ENCODE data around the gene SH3RF3.

Gene SH3RF3

DNA sequence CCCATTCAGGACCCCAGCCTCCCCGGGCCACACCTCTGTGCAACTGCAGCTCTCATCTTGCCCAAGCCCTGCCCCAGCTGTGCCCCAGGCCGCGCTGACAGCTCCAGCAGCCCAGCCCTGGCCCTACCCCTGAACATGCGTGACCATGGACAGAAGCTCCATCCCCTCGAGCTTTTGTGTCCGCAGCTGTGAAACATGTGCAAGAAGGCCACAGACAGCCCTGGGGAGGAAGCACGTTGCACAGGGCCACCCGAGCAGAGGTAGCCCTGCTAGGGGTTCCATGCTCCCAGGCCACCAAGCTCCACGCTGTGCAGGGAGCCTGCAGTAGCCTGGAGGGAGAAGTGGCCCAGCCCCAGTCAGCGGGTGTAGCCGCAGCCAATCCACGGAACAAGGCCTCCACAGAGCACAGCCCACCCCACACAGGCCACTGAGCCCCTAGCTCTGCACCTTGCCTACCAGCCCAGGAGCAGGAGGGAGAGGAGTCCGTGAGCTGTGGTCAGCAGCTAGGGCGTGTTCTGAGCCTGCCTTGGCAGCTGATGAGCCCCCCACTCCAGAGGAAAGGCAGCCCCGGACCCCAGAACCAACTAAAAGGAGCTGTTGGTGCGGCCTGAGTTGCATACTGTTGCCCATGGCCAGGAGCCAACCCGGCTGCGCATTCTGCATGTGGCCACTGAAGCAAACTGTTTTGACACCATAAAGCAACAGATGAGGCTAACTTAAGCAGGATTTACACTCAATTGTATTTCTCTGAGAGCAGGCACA is 300.7 kb downstream of the SH3RF3 start:
- no peak overlapping the region for H3K4me3 ChIP-seq (replicated peaks; ENCODE audit: low read depth, low read length)
- TF ChIP-seq, protein P1, sequence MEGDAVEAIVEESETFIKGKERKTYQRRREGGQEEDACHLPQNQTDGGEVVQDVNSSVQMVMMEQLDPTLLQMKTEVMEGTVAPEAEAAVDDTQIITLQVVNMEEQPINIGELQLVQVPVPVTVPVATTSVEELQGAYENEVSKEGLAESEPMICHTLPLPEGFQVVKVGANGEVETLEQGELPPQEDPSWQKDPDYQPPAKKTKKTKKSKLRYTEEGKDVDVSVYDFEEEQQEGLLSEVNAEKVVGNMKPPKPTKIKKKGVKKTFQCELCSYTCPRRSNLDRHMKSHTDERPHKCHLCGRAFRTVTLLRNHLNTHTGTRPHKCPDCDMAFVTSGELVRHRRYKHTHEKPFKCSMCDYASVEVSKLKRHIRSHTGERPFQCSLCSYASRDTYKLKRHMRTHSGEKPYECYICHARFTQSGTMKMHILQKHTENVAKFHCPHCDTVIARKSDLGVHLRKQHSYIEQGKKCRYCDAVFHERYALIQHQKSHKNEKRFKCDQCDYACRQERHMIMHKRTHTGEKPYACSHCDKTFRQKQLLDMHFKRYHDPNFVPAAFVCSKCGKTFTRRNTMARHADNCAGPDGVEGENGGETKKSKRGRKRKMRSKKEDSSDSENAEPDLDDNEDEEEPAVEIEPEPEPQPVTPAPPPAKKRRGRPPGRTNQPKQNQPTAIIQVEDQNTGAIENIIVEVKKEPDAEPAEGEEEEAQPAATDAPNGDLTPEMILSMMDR (IDR thresholded peaks at IDR 0.05; ENCODE audit: insufficient read depth, low read length, poor library complexity, severe bottlenecking): no peak
- H3K27me3 ChIP-seq (replicated peaks; ENCODE audit: control insufficient read depth, insufficient read depth, low read length): no peaks in the 10 kb centered on the region
- no peaks in the 10 kb centered on the region for H3K36me3 ChIP-seq (ENCODE audit: control insufficient read depth, insufficient read depth, low read length)
- no peak for DNase-seq (ENCODE audit: extremely low read depth, insufficient read length)

DNA sequence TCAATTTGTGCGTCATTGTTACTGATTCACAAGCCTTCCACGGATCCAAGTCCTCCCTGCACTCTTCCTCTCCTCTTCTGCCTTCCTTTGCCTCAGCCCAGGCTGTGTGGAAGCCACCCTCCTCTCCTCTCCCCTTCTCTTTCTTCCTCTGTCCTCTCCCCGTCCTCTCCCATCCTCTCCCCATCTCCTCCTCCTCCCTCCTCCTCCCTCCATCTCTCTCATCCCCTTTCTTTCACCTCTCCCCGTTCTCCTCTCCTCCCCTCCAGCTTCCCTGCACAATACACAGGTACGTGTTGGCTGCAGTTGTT is 301.3 kb downstream of the SH3RF3 start:
- TF ChIP-seq, protein P1 (IDR thresholded peaks at IDR 0.05; ENCODE audit: insufficient read depth, low read length, poor library complexity, severe bottlenecking): no peak
- no peaks in the 10 kb centered on the region for H3K36me3 ChIP-seq (ENCODE audit: control insufficient read depth, insufficient read depth, low read length)
- H3K4me3 ChIP-seq (replicated peaks; ENCODE audit: low read depth, low read length): no peak overlapping the region
- H3K27me3 ChIP-seq (replicated peaks; ENCODE audit: control insufficient read depth, insufficient read depth, low read length): no peaks in the 10 kb centered on the region
- DNase-seq (ENCODE audit: extremely low read depth, insufficient read length): no peak

DNA sequence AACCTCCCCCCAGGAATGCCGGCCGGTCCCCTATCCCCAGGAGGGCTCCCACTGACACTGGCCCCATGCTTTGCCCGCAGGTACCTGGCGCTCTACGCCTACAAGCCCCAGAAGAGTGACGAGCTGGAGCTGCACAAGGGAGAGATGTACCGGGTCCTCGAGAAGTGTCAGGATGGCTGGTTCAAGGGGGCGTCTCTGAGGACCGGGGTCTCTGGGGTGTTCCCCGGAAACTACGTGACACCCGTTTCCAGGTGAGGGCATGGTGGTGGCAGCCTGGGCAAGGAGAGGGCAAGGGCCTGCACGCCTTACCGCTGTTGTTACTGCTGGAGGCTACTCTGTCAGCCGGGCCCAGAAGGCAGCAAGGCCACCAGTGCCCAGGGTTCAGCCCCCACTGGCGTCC is 303.4 kb downstream of the SH3RF3 start:
- TF ChIP-seq, protein P1 (IDR thresholded peaks at IDR 0.05; ENCODE audit: insufficient read depth, low read length, poor library complexity, severe bottlenecking): no peak
- no peak overlapping the region for H3K4me3 ChIP-seq (replicated peaks; ENCODE audit: low read depth, low read length)
- no peak for DNase-seq (ENCODE audit: extremely low read depth, insufficient read length)
- no peaks in the 10 kb centered on the region for H3K36me3 ChIP-seq (ENCODE audit: control insufficient read depth, insufficient read depth, low read length)
- no peaks in the 10 kb centered on the region; the same call in 1 of the 2 replicates for H3K27me3 ChIP-seq (replicated peaks; ENCODE audit: control insufficient read depth, insufficient read depth, low read length)

DNA sequence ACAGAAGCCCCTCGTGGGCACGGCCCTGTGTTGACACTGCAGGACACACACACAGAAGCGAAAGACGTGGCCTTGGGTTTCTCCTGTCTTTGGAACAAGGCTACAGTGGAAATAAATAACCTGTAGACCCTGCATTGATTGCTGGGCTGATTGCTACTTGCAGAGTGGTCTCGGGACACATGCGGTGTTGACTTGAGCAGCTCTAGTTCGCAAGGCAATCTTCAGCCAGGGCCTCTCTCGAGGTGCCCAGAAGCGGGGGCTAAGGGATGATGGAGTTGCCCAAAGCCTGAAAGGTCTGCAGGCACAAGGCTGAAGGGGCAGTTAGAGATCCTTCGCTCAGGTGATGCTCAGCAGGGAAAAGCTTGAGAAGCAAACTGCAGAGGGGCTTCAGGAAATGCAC is 304.5 kb downstream of the SH3RF3 start:
- DNase-seq (ENCODE audit: extremely low read depth, insufficient read length): no peak
- Histone ChIP-seq H3K36me3 (ENCODE audit: control insufficient read depth, insufficient read depth, low read length) (no peaks in the 10 kb centered on the region), H3K4me3 (replicated peaks; ENCODE audit: low read depth, low read length) (no peak overlapping the region), H3K27me3 (replicated peaks; ENCODE audit: control insufficient read depth, insufficient read depth, low read length) (no peaks in the 10 kb centered on the region; the same call in none of the 2 replicates)
- TF ChIP-seq, protein P1 (IDR thresholded peaks at IDR 0.05; ENCODE audit: insufficient read depth, low read length, poor library complexity, severe bottlenecking): no peak

DNA sequence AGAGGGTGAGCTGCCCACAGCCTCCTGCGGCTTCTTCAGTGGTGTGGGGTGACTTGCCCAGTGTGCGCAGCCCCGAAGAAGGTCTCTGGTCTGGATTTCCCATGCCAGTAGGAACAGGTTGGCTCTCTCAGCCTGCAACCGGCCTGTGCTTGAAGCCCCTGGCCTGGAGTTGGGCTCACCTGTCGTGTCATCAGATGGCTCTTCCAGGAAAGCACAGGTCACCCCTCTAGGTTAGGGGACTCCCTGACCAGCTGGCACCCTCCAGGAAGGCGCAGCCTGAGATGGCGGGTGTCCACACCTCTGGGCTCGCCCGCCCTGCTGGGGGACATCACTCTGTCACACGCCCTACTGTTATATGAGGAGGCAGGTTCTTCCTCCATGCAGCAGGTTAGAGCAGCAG is 304.9 kb downstream of the SH3RF3 start:
- TF ChIP-seq, protein P1 (IDR thresholded peaks at IDR 0.05; ENCODE audit: insufficient read depth, low read length, poor library complexity, severe bottlenecking): no peak
- Histone ChIP-seq H3K4me3 (replicated peaks; ENCODE audit: low read depth, low read length) (no peak overlapping the region), H3K27me3 (replicated peaks; ENCODE audit: control insufficient read depth, insufficient read depth, low read length) (no peaks in the 10 kb centered on the region; the same call in none of the 2 replicates), H3K36me3 (ENCODE audit: control insufficient read depth, insufficient read depth, low read length) (no peaks in the 10 kb centered on the region)
- no peak for DNase-seq (ENCODE audit: extremely low read depth, insufficient read length)

DNA sequence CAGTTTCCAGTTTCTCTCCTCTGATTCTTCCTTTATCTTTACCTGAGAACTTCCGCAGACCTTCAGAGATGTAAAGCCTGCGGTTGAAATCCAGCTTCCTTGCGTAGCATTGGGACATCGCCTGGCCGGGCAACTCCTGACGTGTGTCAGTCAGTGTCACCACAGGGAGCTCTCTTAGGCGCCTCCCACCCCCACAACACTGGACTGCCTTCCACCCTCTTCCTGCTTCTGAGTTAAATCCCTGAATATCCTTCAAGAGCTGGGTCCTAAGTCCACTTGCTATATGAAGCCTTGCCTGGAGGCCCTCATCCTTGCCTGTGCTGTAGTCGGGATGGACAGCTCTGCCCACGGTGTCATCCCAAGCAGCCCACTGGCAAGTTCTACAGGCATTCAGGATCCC is 305.3 kb downstream of the SH3RF3 start:
- Histone ChIP-seq H3K27me3 (replicated peaks; ENCODE audit: control insufficient read depth, insufficient read depth, low read length) (no peaks in the 10 kb centered on the region; the same call in none of the 2 replicates), H3K36me3 (ENCODE audit: control insufficient read depth, insufficient read depth, low read length) (no peaks in the 10 kb centered on the region), H3K4me3 (replicated peaks; ENCODE audit: low read depth, low read length) (no peak overlapping the region)
- no peak for DNase-seq (ENCODE audit: extremely low read depth, insufficient read length)
- TF ChIP-seq, protein P1 (IDR thresholded peaks at IDR 0.05; ENCODE audit: insufficient read depth, low read length, poor library complexity, severe bottlenecking): no peak
